Fibroblast of skin of abdomen (primary cell): ENCODE results near the gene SLC5A11.
"Not testable (repeated sequence)": the region's sequence is repeated elsewhere in the genome, so short reads cannot be mapped to it uniquely, and the experiment has no call there.

Experiments used
- DNase-seq: peaks from one replicate; pipeline ENCODE4 v3.0.0-alpha.2; 2013

The SLC5A11 gene

GRCh38 chr16:24834459-24835335 lies 11.1 kb upstream of the SLC5A11 start:
- peak; percentile 30 for DNase-seq

GRCh38 chr16:24836836-24837235 lies 8.9 kb upstream of the SLC5A11 start:
- no peak for DNase-seq

- DNase-seq, result no peak
Measured at GRCh38 chr16:24837969-24838368, 7.8 kb upstream of the SLC5A11 start.

GRCh38 chr16:24838554-24839266 lies 7.1 kb upstream of the SLC5A11 start:
- peak; percentile 28 for DNase-seq

- DNase-seq, result no peak
Measured at GRCh38 chr16:24839347-24839972, 6.3 kb upstream of the SLC5A11 start.

GRCh38 chr16:24841291-24841690 lies 4.5 kb upstream of the SLC5A11 start:
- no peak for DNase-seq

- DNase-seq, result no peak
Measured at GRCh38 chr16:24844101-24845030, 1.4 kb upstream of the SLC5A11 start.

- not testable (repeated sequence) for DNase-seq
Measured at GRCh38 chr16:24845031-24845365, 765 bp upstream of the SLC5A11 start.

- no peak for DNase-seq
Measured at GRCh38 chr16:24846548-24847357, 990 bp downstream of the SLC5A11 start.

GRCh38 chr16:24847358-24847664 lies 1.5 kb downstream of the SLC5A11 start:
- no peak for DNase-seq

GRCh38 chr16:24848065-24848464 lies 2.3 kb downstream of the SLC5A11 start:
- peak; percentile 69 for DNase-seq

- DNase-seq, result no peak
Measured at GRCh38 chr16:24849641-24850040, 3.9 kb downstream of the SLC5A11 start.

- peak; percentile 45 for DNase-seq
Measured at GRCh38 chr16:24850289-24850938, 4.7 kb downstream of the SLC5A11 start.

GRCh38 chr16:24851700-24852099 lies 5.9 kb downstream of the SLC5A11 start:
- peak; percentile 30 for DNase-seq

- no peak for DNase-seq
Measured at GRCh38 chr16:24852281-24852721, 6.5 kb downstream of the SLC5A11 start.

- no peak for DNase-seq
Measured at GRCh38 chr16:24853169-24853824, 7.5 kb downstream of the SLC5A11 start.

- DNase-seq, result peak; percentile 46
Measured at GRCh38 chr16:24853830-24854229, 8.1 kb downstream of the SLC5A11 start.

- no peak for DNase-seq
Measured at GRCh38 chr16:24854607-24855171, 8.9 kb downstream of the SLC5A11 start.

GRCh38 chr16:24855678-24856077 lies 9.9 kb downstream of the SLC5A11 start:
- no peak for DNase-seq

- not testable (repeated sequence) for DNase-seq
Measured at GRCh38 chr16:24856871-24857270, 11.1 kb downstream of the SLC5A11 start.
